ENCODE measurements around the gene SLC29A4. TPM values are rescaled to one million over a fixed set of nuclear protein-coding genes. Genes with fewer than 3 reads are reported as not detected.

SLC29A4 gene
- total RNA-seq, 2 donors from 2014 or later, result 3.7 to 4.3 TPM

DNA sequence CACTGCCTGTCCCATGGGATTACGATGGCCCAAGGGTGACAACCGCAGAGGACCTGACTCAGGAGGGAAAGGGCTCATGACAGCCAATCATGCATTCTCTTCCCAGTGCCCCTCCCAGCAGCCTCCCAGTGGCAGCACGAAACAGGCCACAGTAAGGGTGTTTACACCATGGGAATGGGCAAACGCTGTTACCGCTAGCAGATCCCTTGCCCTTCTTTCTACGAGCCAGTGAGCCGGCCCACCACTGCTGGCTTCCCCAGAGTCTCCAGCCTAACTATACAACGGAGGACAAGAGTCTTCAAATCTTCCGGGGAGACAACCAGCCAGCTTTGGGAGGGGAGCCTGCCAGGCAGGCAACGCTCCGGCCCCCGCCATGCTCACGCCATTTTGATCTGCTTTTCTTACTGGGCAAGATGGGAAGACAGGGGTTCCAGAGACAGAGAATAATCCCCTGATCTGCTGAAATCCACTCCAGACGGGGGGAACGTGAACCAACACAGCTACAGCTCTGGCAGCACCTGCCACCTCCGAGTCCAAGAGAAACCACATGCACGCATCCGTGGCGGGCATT, 69.8 kb downstream of the SLC29A4 start:
- Histone ChIP-seq H3K4me1 (peaks cover 0 to 32% of the 10 kb centered on the region in 2 donors), H3K36me3 (peaks cover 27% of the 10 kb centered on the region), H3K27me3 (no peaks in the 10 kb centered on the region), H3K4me3 (no peak overlapping the region), H3K27ac (no peak overlapping the region), H3K9me3 (no peaks in the 10 kb centered on the region)
- TF ChIP-seq, protein P1, sequence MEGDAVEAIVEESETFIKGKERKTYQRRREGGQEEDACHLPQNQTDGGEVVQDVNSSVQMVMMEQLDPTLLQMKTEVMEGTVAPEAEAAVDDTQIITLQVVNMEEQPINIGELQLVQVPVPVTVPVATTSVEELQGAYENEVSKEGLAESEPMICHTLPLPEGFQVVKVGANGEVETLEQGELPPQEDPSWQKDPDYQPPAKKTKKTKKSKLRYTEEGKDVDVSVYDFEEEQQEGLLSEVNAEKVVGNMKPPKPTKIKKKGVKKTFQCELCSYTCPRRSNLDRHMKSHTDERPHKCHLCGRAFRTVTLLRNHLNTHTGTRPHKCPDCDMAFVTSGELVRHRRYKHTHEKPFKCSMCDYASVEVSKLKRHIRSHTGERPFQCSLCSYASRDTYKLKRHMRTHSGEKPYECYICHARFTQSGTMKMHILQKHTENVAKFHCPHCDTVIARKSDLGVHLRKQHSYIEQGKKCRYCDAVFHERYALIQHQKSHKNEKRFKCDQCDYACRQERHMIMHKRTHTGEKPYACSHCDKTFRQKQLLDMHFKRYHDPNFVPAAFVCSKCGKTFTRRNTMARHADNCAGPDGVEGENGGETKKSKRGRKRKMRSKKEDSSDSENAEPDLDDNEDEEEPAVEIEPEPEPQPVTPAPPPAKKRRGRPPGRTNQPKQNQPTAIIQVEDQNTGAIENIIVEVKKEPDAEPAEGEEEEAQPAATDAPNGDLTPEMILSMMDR (IDR thresholded peaks at IDR 0.05), result no peak
- no peak for DNase-seq (ENCODE audit: low spot score)

DNA sequence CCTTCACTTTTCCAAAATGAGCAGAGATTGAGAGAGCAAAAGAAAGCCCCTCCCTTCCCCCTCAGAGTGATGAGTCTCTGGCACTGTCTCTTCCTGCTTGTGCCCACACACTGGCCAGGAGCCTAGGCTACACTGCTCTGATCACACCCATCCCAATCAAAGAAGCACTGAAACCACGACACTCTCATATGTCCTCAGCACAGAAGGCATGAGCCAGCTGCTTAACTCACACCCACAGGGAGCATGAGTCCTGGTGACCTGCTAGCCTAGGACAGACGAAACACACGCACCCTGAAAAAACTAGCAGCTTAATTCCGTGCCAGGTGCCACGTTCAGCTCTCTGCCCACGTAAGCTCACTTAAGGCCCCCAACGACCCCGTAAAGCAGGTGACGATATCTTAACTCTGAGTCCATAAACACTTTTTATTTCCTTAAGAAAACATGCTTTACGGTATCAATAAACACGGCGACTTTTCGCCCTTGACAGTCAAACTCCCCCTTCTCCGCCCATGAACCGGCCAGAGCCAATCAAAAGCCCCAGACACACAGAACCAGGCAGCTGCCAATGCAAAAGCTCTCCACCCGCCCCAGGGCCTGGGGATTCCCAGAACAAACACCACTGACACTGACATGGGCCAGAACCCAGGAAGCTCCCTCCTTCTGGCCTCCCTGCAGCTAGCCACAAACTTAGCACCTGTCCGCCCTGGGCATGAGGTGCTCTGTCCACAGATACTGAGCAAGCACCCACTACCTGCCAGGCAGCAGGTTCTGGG, 71.9 kb downstream of the SLC29A4 start:
- Histone ChIP-seq H3K4me3 (peak overlapping the region; percentile 6 to 10), H3K9me3 (no peaks in the 10 kb centered on the region), H3K27ac (peak overlapping the region; percentile 68 to 80), H3K27me3 (no peaks in the 10 kb centered on the region), H3K36me3 (peaks cover 49% of the 10 kb centered on the region), H3K4me1 (peaks cover 0 to 29% of the 10 kb centered on the region in 2 donors)
- TF ChIP-seq, protein P1 (IDR thresholded peaks at IDR 0.05), result no peak
- peak; percentile 72 for DNase-seq (ENCODE audit: low spot score)

Other genes starting within 250 kb of the SLC29A4 start
- 1 to 10 TPM; 6.1 to 6.9 TPM for gene RBAK, start 237.1 kb upstream of the SLC29A4 start, total RNA-seq
- 10 to 100 TPM; 49.2 to 56.7 TPM for gene WIPI2, start 92.7 kb upstream of the SLC29A4 start, total RNA-seq
- 10 to 100 TPM; 32.0 to 53.6 TPM for gene TNRC18, start 140.9 kb downstream of the SLC29A4 start, total RNA-seq
- gene FBXL18, start 230.9 kb downstream of the SLC29A4 start, total RNA-seq, result 1 to 10 TPM; 6.7 to 7.8 TPM
- 1,000 to 10,000 TPM in 1 of 2 donors, 100 to 1,000 TPM in 1; 979 to 1,431 TPM for gene ACTB, start 247.7 kb downstream of the SLC29A4 start, total RNA-seq